ENCODE measurements around the gene ZNF816.

- TF ChIP-seq POLR2A (IDR thresholded peaks at IDR 0.05): no peak
- no peak for TF ChIP-seq CTCF (IDR thresholded peaks at IDR 0.05)
These were observed 5.1 kb upstream of the ZNF816 start for GRCh38 chr19:52967772-52968171.
